SK-N-SH (cell line): ENCODE results near the gene YJEFN3. TPM values are rescaled to one million over a fixed set of nuclear protein-coding genes. Genes with fewer than 3 reads are reported as not detected.

ENCODE experiments used
- polyA plus RNA-seq, 3 experiments: library from polyadenylated mRNA; depleted of rRNA; stranded (reverse); fragments of >200 nt; gene quantifications; 2 replicates each; pipeline ENCODE4 v1.2.3, GENCODE V29; 2012

The YJEFN3 gene
- polyA plus RNA-seq, 1 of the 3 experiments (the other 2 are of a cell fraction) = 7.2 TPM

Other genes starting within 250 kb of the YJEFN3 start
- 35.1 and 43.2 TPM in 2 replicates for gene SUGP1, start 208.4 kb upstream of the YJEFN3 start, polyA plus RNA-seq (2012; rRNA removed)
- 17.6 and 19.4 TPM in 2 replicates for gene MAU2, start 208.1 kb upstream of the YJEFN3 start, polyA plus RNA-seq (2012; rRNA removed)
- gene GATAD2A, start 123.2 kb upstream of the YJEFN3 start, polyA plus RNA-seq (2012; rRNA removed) = 28.0 and 36.6 TPM in 2 replicates
- gene TSSK6, start 13.4 kb upstream of the YJEFN3 start, polyA plus RNA-seq (2012; rRNA removed) = 2.3 and 3.1 TPM in 2 replicates
- 1,643 and 1,828 TPM in 2 replicates for gene NDUFA13, start 12.7 kb upstream of the YJEFN3 start, polyA plus RNA-seq (2012; rRNA removed)
- 0.96 and 1.9 TPM in 2 replicates for gene CILP2, start 9.4 kb downstream of the YJEFN3 start, polyA plus RNA-seq (2012; rRNA removed)
- gene PBX4, start 89.8 kb downstream of the YJEFN3 start, polyA plus RNA-seq (2012; rRNA removed) = 5.1 and 6.4 TPM in 2 replicates
- 4.3 and 4.5 TPM in 2 replicates for gene LPAR2, start 99.3 kb downstream of the YJEFN3 start, polyA plus RNA-seq (2012; rRNA removed)
- gene GMIP, start 114.7 kb downstream of the YJEFN3 start, polyA plus RNA-seq (2012; rRNA removed) = 5.3 and 6.3 TPM in 2 replicates
- gene ATP13A1, start 134.8 kb downstream of the YJEFN3 start, polyA plus RNA-seq (2012; rRNA removed) = 49.6 and 67.9 TPM in 2 replicates
- 2.4 and 3.8 TPM in 2 replicates for gene ZNF101, start 139.9 kb downstream of the YJEFN3 start, polyA plus RNA-seq (2012; rRNA removed)
- gene ZNF14, start 204.2 kb downstream of the YJEFN3 start, polyA plus RNA-seq (2012; rRNA removed) = 1.1 and 1.7 TPM in 2 replicates